ENCODE data around the gene PDE4B. TPM values are rescaled to one million over a fixed set of nuclear protein-coding genes. Genes with fewer than 3 reads are reported as not detected.

The PDE4B gene
- total and polyA plus RNA-seq, 2 of the 13 experiments (the other 11 are each of a cell fraction or from before 2014, with no cell fraction given) = not detected

DNA sequence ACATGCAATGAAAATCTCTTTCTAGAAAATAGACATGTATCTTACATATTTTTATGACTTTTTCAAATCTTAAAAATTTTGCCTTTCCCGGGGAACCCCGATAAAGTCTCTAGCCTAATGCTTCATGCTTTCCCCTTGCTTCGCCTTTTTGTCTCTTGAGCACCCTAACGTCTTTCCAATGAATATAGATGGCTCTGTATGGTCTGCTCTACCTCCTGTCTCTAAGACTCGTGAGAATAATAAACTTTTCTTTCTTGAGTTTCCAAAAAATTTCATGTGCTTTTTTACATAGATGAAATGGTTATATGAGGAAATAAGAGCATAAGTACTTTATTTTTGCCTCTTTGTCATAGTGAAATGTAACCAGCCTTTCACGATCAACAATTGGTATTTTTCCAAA is 202.6 kb downstream of the PDE4B start:
- ATAC-seq = no peak
- intact Hi-C loops (cut with micrococcal nuclease; ENCODE audit: unreplicated experiment) (no loop called here), in situ Hi-C loops (cut with HindIII; ENCODE audit: extremely low pct_ligation_motif_present, low pct_unique_long_range_greater_than_20kb) (no loop called here)
- ChIA-PET CTCF (ENCODE audit: low intra/inter-chr PET ratio, low total read pairs) (no interaction called here), POLR2A (no interaction called here)
- H2AFZ ChIP-seq (ENCODE audit: low read length) = no peak overlapping the region
- H3K4me1 ChIP-seq (ENCODE audit: insufficient read depth, low read length) = no peaks in the 10 kb centered on the region
- no peaks in the 10 kb centered on the region for H3K27me3 ChIP-seq (ENCODE audit: control insufficient read depth in 1 of 2, insufficient read depth in 2 of 2, low read length in 2 of 2)
- FAIRE-seq = no peak
- H3K9ac ChIP-seq (ENCODE audit: insufficient read depth, low read depth, low read length) = no peak overlapping the region
- H3K4me2 ChIP-seq (ENCODE audit: low read depth, low read length) = no peak overlapping the region
- H4K20me1 ChIP-seq (ENCODE audit: insufficient read depth, low read length) = no peaks in the 10 kb centered on the region
- DNase-seq (ENCODE audit: low spot score) = no peak
- 4% methylated on average over 6 of the region's 6 CpGs for WGBS (ENCODE audit: low lambda C conversion rate)
- H3K79me2 ChIP-seq (ENCODE audit: insufficient read depth, low read length) = no peaks in the 10 kb centered on the region
- no TSS peak for BruUV-seq (replicated peaks)
- TF ChIP-seq ZSCAN9 (CRISPR knock-in tag; IDR thresholded peaks at IDR 0.05; ENCODE audit: borderline replicate concordance) (no peak), ZNF670 (CRISPR knock-in tag; IDR thresholded peaks at IDR 0.05; ENCODE audit: borderline replicate concordance) (no peak), ZNF724P (CRISPR knock-in tag; IDR thresholded peaks at IDR 0.05; ENCODE audit: borderline replicate concordance) (no peak), ATF4 (CRISPR knock-in tag; IDR thresholded peaks at IDR 0.05) (no peak), KDM2A (CRISPR knock-in tag; IDR thresholded peaks at IDR 0.05; ENCODE audit: borderline replicate concordance, low read depth) (no peak)
- TF ChIP-seq, protein P1, sequence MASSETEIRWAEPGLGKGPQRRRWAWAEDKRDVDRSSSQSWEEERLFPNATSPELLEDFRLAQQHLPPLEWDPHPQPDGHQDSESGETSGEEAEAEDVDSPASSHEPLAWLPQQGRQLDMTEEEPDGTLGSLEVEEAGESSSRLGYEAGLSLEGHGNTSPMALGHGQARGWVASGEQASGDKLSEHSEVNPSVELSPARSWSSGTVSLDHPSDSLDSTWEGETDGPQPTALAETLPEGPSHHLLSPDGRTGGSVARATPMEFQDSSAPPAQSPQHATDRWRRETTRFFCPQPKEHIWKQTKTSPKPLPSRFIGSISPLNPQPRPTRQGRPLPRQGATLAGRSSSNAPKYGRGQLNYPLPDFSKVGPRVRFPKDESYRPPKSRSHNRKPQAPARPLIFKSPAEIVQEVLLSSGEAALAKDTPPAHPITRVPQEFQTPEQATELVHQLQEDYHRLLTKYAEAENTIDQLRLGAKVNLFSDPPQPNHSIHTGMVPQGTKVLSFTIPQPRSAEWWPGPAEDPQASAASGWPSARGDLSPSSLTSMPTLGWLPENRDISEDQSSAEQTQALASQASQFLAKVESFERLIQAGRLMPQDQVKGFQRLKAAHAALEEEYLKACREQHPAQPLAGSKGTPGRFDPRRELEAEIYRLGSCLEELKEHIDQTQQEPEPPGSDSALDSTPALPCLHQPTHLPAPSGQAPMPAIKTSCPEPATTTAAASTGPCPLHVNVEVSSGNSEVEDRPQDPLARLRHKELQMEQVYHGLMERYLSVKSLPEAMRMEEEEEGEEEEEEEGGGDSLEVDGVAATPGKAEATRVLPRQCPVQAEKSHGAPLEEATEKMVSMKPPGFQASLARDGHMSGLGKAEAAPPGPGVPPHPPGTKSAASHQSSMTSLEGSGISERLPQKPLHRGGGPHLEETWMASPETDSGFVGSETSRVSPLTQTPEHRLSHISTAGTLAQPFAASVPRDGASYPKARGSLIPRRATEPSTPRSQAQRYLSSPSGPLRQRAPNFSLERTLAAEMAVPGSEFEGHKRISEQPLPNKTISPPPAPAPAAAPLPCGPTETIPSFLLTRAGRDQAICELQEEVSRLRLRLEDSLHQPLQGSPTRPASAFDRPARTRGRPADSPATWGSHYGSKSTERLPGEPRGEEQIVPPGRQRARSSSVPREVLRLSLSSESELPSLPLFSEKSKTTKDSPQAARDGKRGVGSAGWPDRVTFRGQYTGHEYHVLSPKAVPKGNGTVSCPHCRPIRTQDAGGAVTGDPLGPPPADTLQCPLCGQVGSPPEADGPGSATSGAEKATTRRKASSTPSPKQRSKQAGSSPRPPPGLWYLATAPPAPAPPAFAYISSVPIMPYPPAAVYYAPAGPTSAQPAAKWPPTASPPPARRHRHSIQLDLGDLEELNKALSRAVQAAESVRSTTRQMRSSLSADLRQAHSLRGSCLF (CRISPR knock-in tag; IDR thresholded peaks at IDR 0.05; ENCODE audit: borderline replicate concordance) = no peak
- TF ChIP-seq, protein P2, sequence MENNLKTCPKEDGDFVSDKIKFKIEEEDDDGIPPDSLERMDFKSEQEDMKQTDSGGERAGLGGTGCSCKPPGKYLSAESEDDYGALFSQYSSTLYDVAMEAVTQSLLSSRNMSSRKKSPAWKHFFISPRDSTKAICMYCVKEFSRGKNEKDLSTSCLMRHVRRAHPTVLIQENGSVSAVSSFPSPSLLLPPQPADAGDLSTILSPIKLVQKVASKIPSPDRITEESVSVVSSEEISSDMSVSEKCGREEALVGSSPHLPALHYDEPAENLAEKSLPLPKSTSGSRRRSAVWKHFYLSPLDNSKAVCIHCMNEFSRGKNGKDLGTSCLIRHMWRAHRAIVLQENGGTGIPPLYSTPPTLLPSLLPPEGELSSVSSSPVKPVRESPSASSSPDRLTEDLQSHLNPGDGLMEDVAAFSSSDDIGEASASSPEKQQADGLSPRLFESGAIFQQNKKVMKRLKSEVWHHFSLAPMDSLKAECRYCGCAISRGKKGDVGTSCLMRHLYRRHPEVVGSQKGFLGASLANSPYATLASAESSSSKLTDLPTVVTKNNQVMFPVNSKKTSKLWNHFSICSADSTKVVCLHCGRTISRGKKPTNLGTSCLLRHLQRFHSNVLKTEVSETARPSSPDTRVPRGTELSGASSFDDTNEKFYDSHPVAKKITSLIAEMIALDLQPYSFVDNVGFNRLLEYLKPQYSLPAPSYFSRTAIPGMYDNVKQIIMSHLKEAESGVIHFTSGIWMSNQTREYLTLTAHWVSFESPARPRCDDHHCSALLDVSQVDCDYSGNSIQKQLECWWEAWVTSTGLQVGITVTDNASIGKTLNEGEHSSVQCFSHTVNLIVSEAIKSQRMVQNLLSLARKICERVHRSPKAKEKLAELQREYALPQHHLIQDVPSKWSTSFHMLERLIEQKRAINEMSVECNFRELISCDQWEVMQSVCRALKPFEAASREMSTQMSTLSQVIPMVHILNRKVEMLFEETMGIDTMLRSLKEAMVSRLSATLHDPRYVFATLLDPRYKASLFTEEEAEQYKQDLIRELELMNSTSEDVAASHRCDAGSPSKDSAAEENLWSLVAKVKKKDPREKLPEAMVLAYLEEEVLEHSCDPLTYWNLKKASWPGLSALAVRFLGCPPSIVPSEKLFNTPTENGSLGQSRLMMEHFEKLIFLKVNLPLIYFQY (CRISPR knock-in tag; IDR thresholded peaks at IDR 0.05; ENCODE audit: borderline replicate concordance) = no peak
- no peak overlapping the region for H3K4me3 ChIP-seq (replicated peaks in 1 of 3; ENCODE audit: insufficient read depth in 1 of 3, low read depth in 2 of 3, low read length in 3 of 3)
- no peaks in the 10 kb centered on the region for H3K36me3 ChIP-seq (replicated peaks in 1 of 2; ENCODE audit: control insufficient read depth in 1 of 2, insufficient read depth in 2 of 2, low read length in 2 of 2)
- no peak overlapping the region for H3K27ac ChIP-seq (ENCODE audit: extremely low read length, insufficient read depth, low read length)
- no peaks in the 10 kb centered on the region for H3K9me3 ChIP-seq (ENCODE audit: low read length)

Data from HepG2 (cell line).